GM12892 (cell line): ENCODE data around the gene PRICKLE3.

ENCODE experiments used
- POLR2A ChIP-seq: IDR thresholded peaks from 2 replicates; pipeline ENCODE4 v1.6.1; 2011; ENCODE audit warnings: low read depth, low read length, control low read depth
- POLR2AphosphoS5 ChIP-seq: IDR thresholded peaks from 2 replicates; pipeline ENCODE4 v1.6.1; 2011; ENCODE audit warnings: low read depth, low read length, control low read depth

GRCh38 chrX:49228185-49228584 lies 42.0 kb upstream of the PRICKLE3 start:
- no peak for TF ChIP-seq POLR2AphosphoS5
- no peak for TF ChIP-seq POLR2A
